HUES64 (cell line): Measurements from ENCODE around the gene TEKT4.
A peak's percentile ranks its signal among the peaks of the same experiment; 100 is the strongest.

Experiments used
- H3K27ac ChIP-seq: 2 replicates; pipeline ENCODE4 v1.7.0; 2013; ENCODE audit warnings: low read depth, low read length, inconsistent platforms
- H3K27me3 ChIP-seq: 2 replicates; pipeline ENCODE4 v1.6.1; 2013; ENCODE audit warnings: mild to moderate bottlenecking, low read length; ENCODE audit not compliant: insufficient read depth
- H3K36me3 ChIP-seq: 2 replicates; pipeline ENCODE4 v1.6.1; 2013; ENCODE audit warnings: mild to moderate bottlenecking, low read length; ENCODE audit not compliant: insufficient read depth
- H3K4me1 ChIP-seq: 2 replicates; pipeline ENCODE4 v1.6.1; 2013; ENCODE audit warnings: mild to moderate bottlenecking, low read length, moderate library complexity; ENCODE audit not compliant: insufficient read depth
- H3K4me3 ChIP-seq: 2 replicates; pipeline ENCODE4 v1.5.1; 2013; ENCODE audit warnings: mild to moderate bottlenecking, low read length, moderate library complexity
- H3K9ac ChIP-seq: 2 replicates; pipeline ENCODE4 v1.6.1; 2013; ENCODE audit warnings: mild to moderate bottlenecking, low read depth, low read length
- H3K9me3 ChIP-seq: 2 replicates; pipeline ENCODE4 v1.6.1; 2013; ENCODE audit warnings: low read depth, low read length; ENCODE audit not compliant: insufficient read depth
- WGBS: fragments of 150-250, 120-280 bp; methylation state at CpG from one replicate; pipeline ENCODE4 v1.1.7; 2013; ENCODE audit warnings: missing lambda C conversion rate; 5-methylcytosine and 5-hydroxymethylcytosine counted together

TEKT4 gene

GRCh38 chr2:94870440-94871225 lies 597 bp upstream of the TEKT4 start:
- WGBS = 61% methylated on average over 25 of the region's 25 CpGs
- Histone ChIP-seq H3K4me1 (no peaks in the 10 kb centered on the region), H3K27me3 (peaks cover 39% of the 10 kb centered on the region), H3K36me3 (no peaks in the 10 kb centered on the region), H3K9ac (no peak overlapping the region), H3K27ac (no peak overlapping the region), H3K4me3 (peak overlapping the region; percentile 29), H3K9me3 (peaks cover 10% of the 10 kb centered on the region; the same call in 1 of the 2 replicates)

- H3K36me3 ChIP-seq = no peaks in the 10 kb centered on the region
- no peak overlapping the region for H3K4me3 ChIP-seq
- WGBS = 77% methylated on average over 10 of the region's 10 CpGs
- no peak overlapping the region for H3K27ac ChIP-seq
- H3K9ac ChIP-seq = no peak overlapping the region
- no peaks in the 10 kb centered on the region for H3K4me1 ChIP-seq
- H3K27me3 ChIP-seq = peaks cover 39% of the 10 kb centered on the region
- peaks cover 7% of the 10 kb centered on the region; the same call in 1 of the 2 replicates for H3K9me3 ChIP-seq
Measured at GRCh38 chr2:94872088-94872618, 923 bp downstream of the TEKT4 start.

GRCh38 chr2:94872676-94873361 lies 1.6 kb downstream of the TEKT4 start:
- H3K4me3 ChIP-seq = no peak overlapping the region
- no peak overlapping the region for H3K9ac ChIP-seq
- peaks cover 7% of the 10 kb centered on the region; the same call in 1 of the 2 replicates for H3K9me3 ChIP-seq
- WGBS = 80% methylated on average over 12 of the region's 12 CpGs
- H3K27ac ChIP-seq = no peak overlapping the region
- H3K27me3 ChIP-seq = peaks cover 39% of the 10 kb centered on the region
- no peaks in the 10 kb centered on the region for H3K4me1 ChIP-seq
- no peaks in the 10 kb centered on the region for H3K36me3 ChIP-seq

GRCh38 chr2:94873362-94874276 lies 2.4 kb downstream of the TEKT4 start:
- 77% methylated on average over 28 of the region's 28 CpGs for WGBS
- Histone ChIP-seq H3K4me1 (no peaks in the 10 kb centered on the region), H3K9me3 (peaks cover 7% of the 10 kb centered on the region; the same call in 1 of the 2 replicates), H3K27ac (no peak overlapping the region), H3K27me3 (peaks cover 39% of the 10 kb centered on the region), H3K4me3 (no peak overlapping the region), H3K9ac (no peak overlapping the region), H3K36me3 (no peaks in the 10 kb centered on the region)

GRCh38 chr2:94874277-94874997 lies 3.2 kb downstream of the TEKT4 start:
- H3K27me3 ChIP-seq = peaks cover 39% of the 10 kb centered on the region
- H3K4me1 ChIP-seq = no peaks in the 10 kb centered on the region
- peak overlapping the region; percentile 23; the same call in 1 of the 2 replicates for H3K4me3 ChIP-seq
- no peaks in the 10 kb centered on the region for H3K36me3 ChIP-seq
- H3K9ac ChIP-seq = no peak overlapping the region
- WGBS = 73% methylated on average over 53 of the region's 53 CpGs
- H3K27ac ChIP-seq = no peak overlapping the region
- peaks cover 7% of the 10 kb centered on the region; the same call in 1 of the 2 replicates for H3K9me3 ChIP-seq

GRCh38 chr2:94875064-94875819 lies 4.0 kb downstream of the TEKT4 start:
- no peak overlapping the region for H3K9ac ChIP-seq
- no peak overlapping the region for H3K4me3 ChIP-seq
- peaks cover 39% of the 10 kb centered on the region for H3K27me3 ChIP-seq
- WGBS = 91% methylated on average over 22 of the region's 22 CpGs
- H3K27ac ChIP-seq = no peak overlapping the region
- no peaks in the 10 kb centered on the region for H3K36me3 ChIP-seq
- no peaks in the 10 kb centered on the region for H3K4me1 ChIP-seq
- H3K9me3 ChIP-seq = peaks cover 6% of the 10 kb centered on the region; the same call in 1 of the 2 replicates

GRCh38 chr2:94875820-94876522 lies 4.7 kb downstream of the TEKT4 start:
- H3K4me1 ChIP-seq = no peaks in the 10 kb centered on the region
- H3K9me3 ChIP-seq = peaks cover 4% of the 10 kb centered on the region; the same call in 1 of the 2 replicates
- WGBS = 82% methylated on average over 17 of the region's 17 CpGs
- no peak overlapping the region for H3K27ac ChIP-seq
- no peak overlapping the region for H3K9ac ChIP-seq
- H3K27me3 ChIP-seq = peaks cover 33% of the 10 kb centered on the region
- H3K36me3 ChIP-seq = no peaks in the 10 kb centered on the region
- no peak overlapping the region for H3K4me3 ChIP-seq

- H3K36me3 ChIP-seq = no peaks in the 10 kb centered on the region
- H3K27me3 ChIP-seq = peaks cover 28% of the 10 kb centered on the region
- H3K27ac ChIP-seq = no peak overlapping the region
- no peak overlapping the region for H3K9ac ChIP-seq
- H3K9me3 ChIP-seq = peaks cover 4% of the 10 kb centered on the region; the same call in 1 of the 2 replicates
- WGBS = 95% methylated on average over 15 of the region's 16 CpGs
- no peak overlapping the region for H3K4me3 ChIP-seq
- no peaks in the 10 kb centered on the region for H3K4me1 ChIP-seq
Measured at GRCh38 chr2:94876523-94876863, 5.3 kb downstream of the TEKT4 start.

- Histone ChIP-seq H3K4me1 (no peaks in the 10 kb centered on the region), H3K4me3 (no peak overlapping the region), H3K27ac (no peak overlapping the region), H3K27me3 (peaks cover 22% of the 10 kb centered on the region), H3K9me3 (peaks cover 3% of the 10 kb centered on the region; the same call in 1 of the 2 replicates), H3K36me3 (no peaks in the 10 kb centered on the region), H3K9ac (no peak overlapping the region)
- 93% methylated on average over 5 of the region's 5 CpGs for WGBS
Measured at GRCh38 chr2:94877129-94877528, 5.9 kb downstream of the TEKT4 start.
